Measurements from ENCODE around the gene SMARCA2.

DNA sequence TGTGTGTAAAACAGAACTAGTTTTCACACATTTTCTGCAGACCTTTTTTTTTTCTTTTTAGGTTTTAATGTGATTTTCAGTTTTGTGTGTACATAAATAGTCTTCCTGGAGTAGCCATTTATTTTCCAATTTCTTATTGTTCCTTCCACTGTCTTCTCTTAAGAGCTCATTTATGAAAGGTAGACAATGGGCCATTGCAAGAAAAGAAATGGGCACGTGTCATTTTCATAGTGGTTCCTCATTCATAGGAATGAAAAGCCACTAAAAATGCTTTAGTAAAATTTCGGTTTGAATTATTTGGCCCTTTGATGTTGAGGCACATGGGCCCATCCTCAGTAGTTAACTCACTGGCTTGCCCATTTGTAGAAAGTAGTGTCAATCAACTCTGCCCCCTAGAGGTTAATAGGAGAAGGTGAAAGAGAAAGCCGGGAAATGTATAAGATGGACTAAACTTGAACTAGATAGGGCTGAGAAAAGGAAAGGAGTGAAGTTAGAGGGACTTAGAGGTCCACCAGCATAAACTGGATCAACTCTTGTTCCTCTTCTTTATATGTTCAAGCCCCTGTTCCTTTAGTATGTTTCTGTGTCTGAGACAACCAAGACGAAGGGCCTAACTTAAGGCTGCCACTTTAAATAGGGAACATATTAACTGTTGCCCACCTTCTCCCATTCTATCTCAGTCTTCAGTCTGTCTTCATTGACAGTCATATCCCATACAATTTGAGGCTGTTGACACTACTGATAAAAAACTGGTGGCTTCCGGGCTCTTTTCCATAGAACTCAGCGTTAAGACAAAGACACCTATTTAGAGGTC lies 72.6 kb downstream of the SMARCA2 start:
- TF ChIP-seq CTCF (IDR thresholded peaks at IDR 0.05; ENCODE audit: low read depth, low read length) (peak; percentile 80), EZH2phosphoT487 (IDR thresholded peaks at IDR 0.05; ENCODE audit: low read depth) (no peak)

All from OCI-LY3 (cell line).